H9 (cell line): ENCODE results near the gene DGCR2. TPM values are rescaled to one million over a fixed set of nuclear protein-coding genes. Genes with fewer than 3 reads are reported as not detected.

Experiments
- DNase-seq: peaks from one replicate; pipeline ENCODE4 v3.0.0-alpha.2; 2017
- H2AFZ ChIP-seq: one replicate; pipeline ENCODE4 v1.6.1; 2013; ENCODE audit warnings: mild to moderate bottlenecking, low read length, control low read depth, moderate library complexity
- H2AK5ac ChIP-seq: 2 replicates; pipeline ENCODE4 v1.6.1; 2013; ENCODE audit warnings: low read length, control low read depth, mixed read lengths; ENCODE audit not compliant: insufficient read length
- H2BK120ac ChIP-seq: one replicate; pipeline ENCODE4 v1.6.1; 2013; ENCODE audit warnings: low read depth, mild to moderate bottlenecking, low read length, control low read depth, inconsistent platforms; ENCODE audit not compliant: poor library complexity, severe bottlenecking
- H2BK12ac ChIP-seq: 2 replicates; pipeline ENCODE4 v1.6.1; 2013; ENCODE audit warnings: low read length, control low read depth, mixed read lengths, low read depth; ENCODE audit not compliant: insufficient read length
- H2BK15ac ChIP-seq: 2 replicates; pipeline ENCODE4 v1.6.1; 2013; ENCODE audit warnings: low read depth, low read length, control low read depth
- H2BK20ac ChIP-seq: one replicate; pipeline ENCODE4 v1.6.1; 2013; ENCODE audit warnings: low read depth, mild to moderate bottlenecking, low read length, control low read depth, inconsistent platforms; ENCODE audit not compliant: poor library complexity, severe bottlenecking
- H2BK5ac ChIP-seq: 2 replicates; pipeline ENCODE4 v1.6.1; 2013; ENCODE audit warnings: low read length, control low read depth, mixed read lengths; ENCODE audit not compliant: insufficient read length
- H3K14ac ChIP-seq: 2 replicates; pipeline ENCODE4 v1.6.1; 2013; ENCODE audit warnings: low read length, control low read depth; ENCODE audit not compliant: insufficient read depth
- H3K18ac ChIP-seq: 2 replicates; pipeline ENCODE4 v1.6.1; 2013; ENCODE audit warnings: low read depth, mild to moderate bottlenecking, mixed read lengths, low read length, control low read depth; ENCODE audit not compliant: insufficient read length
- H3K23ac ChIP-seq: 2 replicates; pipeline ENCODE4 v1.6.1; 2013; ENCODE audit warnings: low read length, control low read depth, mixed read lengths, low read depth; ENCODE audit not compliant: insufficient read length
- H3K23me2 ChIP-seq: 2 replicates; pipeline ENCODE4 v1.6.1; 2013; ENCODE audit warnings: low read depth, mild to moderate bottlenecking, mixed read lengths, low read length, control low read depth; ENCODE audit not compliant: insufficient read length, poor library complexity, severe bottlenecking
- H3K27ac ChIP-seq: 2 replicates; pipeline ENCODE4 v1.5.1; 2013; ENCODE audit warnings: low read length, control low read depth, mixed read lengths, low read depth; ENCODE audit not compliant: insufficient read length
- H3K27me3 ChIP-seq: 2 replicates; pipeline ENCODE4 v1.6.1; 2013; ENCODE audit warnings: low read length, control low read depth, inconsistent platforms; ENCODE audit not compliant: insufficient read depth
- H3K4ac ChIP-seq: 2 replicates; pipeline ENCODE4 v1.6.1; 2013; ENCODE audit warnings: low read depth, mild to moderate bottlenecking, control low read depth, inconsistent platforms, low read length, moderate library complexity
- H3K4me1 ChIP-seq: 2 replicates; pipeline ENCODE4 v1.6.1; 2013; ENCODE audit warnings: low read length, control low read depth, inconsistent platforms; ENCODE audit not compliant: insufficient read depth
- H3K4me2 ChIP-seq: 2 replicates; pipeline ENCODE4 v1.6.1; 2013; ENCODE audit warnings: low read length, control low read depth, mixed read lengths; ENCODE audit not compliant: insufficient read length, insufficient read depth
- H3K56ac ChIP-seq: 2 replicates; pipeline ENCODE4 v1.6.1; 2013; ENCODE audit warnings: low read depth, mild to moderate bottlenecking, mixed read lengths, low read length, control low read depth; ENCODE audit not compliant: insufficient read length
- H3K79me1 ChIP-seq: 2 replicates; pipeline ENCODE4 v1.6.1; 2013; ENCODE audit warnings: low read depth, mild to moderate bottlenecking, moderate library complexity, low read length, control low read depth, inconsistent platforms; ENCODE audit not compliant: insufficient read depth, poor library complexity, severe bottlenecking
- H3K79me2 ChIP-seq: 2 replicates; pipeline ENCODE4 v1.6.1; 2013; ENCODE audit warnings: low read length, control low read depth, inconsistent platforms; ENCODE audit not compliant: insufficient read depth
- H3K9ac ChIP-seq: 2 replicates; pipeline ENCODE4 v1.6.1; 2013; ENCODE audit warnings: low read length, control low read depth, mixed read lengths; ENCODE audit not compliant: insufficient read length; ENCODE audit errors: extremely low read depth
- H3K9me3 ChIP-seq: one replicate; pipeline ENCODE4 v1.6.1; 2013; ENCODE audit warnings: low read depth, low read length, inconsistent platforms; ENCODE audit not compliant: control insufficient read depth
- H3T11ph ChIP-seq: one replicate; pipeline ENCODE4 v1.6.1; 2013; ENCODE audit warnings: mild to moderate bottlenecking, low read length, control low read depth, inconsistent platforms
- H4K20me1 ChIP-seq: one replicate; pipeline ENCODE4 v1.6.1; 2013; ENCODE audit not compliant: control insufficient read depth, insufficient read length, insufficient read depth
- H4K5ac ChIP-seq: 2 replicates; pipeline ENCODE4 v1.6.1; 2013; ENCODE audit warnings: low read depth, mild to moderate bottlenecking, mixed read lengths, low read length, control low read depth; ENCODE audit not compliant: insufficient read length
- H4K8ac ChIP-seq: replicated peaks from 2 replicates; pipeline ENCODE4 v1.6.1; 2013; ENCODE audit warnings: low read length, control low read depth, mixed read lengths, low read depth; ENCODE audit not compliant: insufficient read length
- H4K91ac ChIP-seq: 2 replicates; pipeline ENCODE4 v1.6.1; 2013; ENCODE audit warnings: low read depth, mild to moderate bottlenecking, moderate library complexity, mixed read lengths, low read length, control low read depth; ENCODE audit not compliant: insufficient read length
- H3K27ac Mint-ChIP-seq, 3 experiments: 2 replicates in 2 of 3; 3 replicates in 1 of 3; pipeline ENCODE4 v1.8.0; 2020 to 2021; ENCODE audit warnings: mixed read lengths in 3 of 3, mild to moderate bottlenecking in 1 of 3, moderate library complexity in 1 of 3
- H3K27me3 Mint-ChIP-seq: 2 replicates; pipeline ENCODE4 v1.8.0; 2021; ENCODE audit warnings: low read depth, mild to moderate bottlenecking, moderate library complexity, mixed read lengths
- H3K36me3 Mint-ChIP-seq, 3 experiments: 2 replicates in 2 of 3; 3 replicates in 1 of 3; pipeline ENCODE4 v1.8.0; 2020 to 2021; ENCODE audit warnings: low read depth in 3 of 3, mixed read lengths in 3 of 3; ENCODE audit not compliant: insufficient read depth in 1 of 3
- H3K4me1 Mint-ChIP-seq, 2 experiments: 2 replicates each; pipeline ENCODE4 v1.8.0; 2020; ENCODE audit warnings: mixed read lengths in 2 of 2
- H3K4me3 Mint-ChIP-seq, 2 experiments: 2 replicates in 1 of 2; 3 replicates in 1 of 2; pipeline ENCODE4 v1.8.0; 2020 to 2021; ENCODE audit warnings: mild to moderate bottlenecking in 2 of 2, mixed read lengths in 2 of 2, moderate library complexity in 1 of 2
- H3K9me3 Mint-ChIP-seq, 2 experiments: 2 replicates in 1 of 2; 3 replicates in 1 of 2; pipeline ENCODE4 v1.8.0; 2020; ENCODE audit warnings: mild to moderate bottlenecking in 2 of 2, mixed read lengths in 2 of 2, moderate library complexity in 1 of 2
- WGBS: extraction: QIAGEN DNeasy Blood & Tissue Kit; methylation state at CpG from one replicate; pipeline ENCODE4 v1.1.7; 2013; ENCODE audit warnings: missing lambda C conversion rate, low lambda C conversion rate, mixed read lengths; ENCODE audit not compliant: insufficient read length; ENCODE audit errors: extremely low coverage; 5-methylcytosine and 5-hydroxymethylcytosine counted together
- total RNA-seq: library from RNA; stranded (reverse); gene quantifications from 2 replicates; pipeline ENCODE4 v1.2.1, GENCODE V29; 2021
- TF ChIP-seq, protein P1 (sequence below): fragments of 200-600 bp; sonication (generic); conservative IDR thresholded peaks from 3 replicates; pipeline ENCODE4 v1.8.0; 2021; ENCODE audit warnings: antibody characterized with exemption, mild to moderate bottlenecking

DGCR2 gene
- total RNA-seq, 1 experiment from 2014 or later: 47.2 TPM

DNA sequence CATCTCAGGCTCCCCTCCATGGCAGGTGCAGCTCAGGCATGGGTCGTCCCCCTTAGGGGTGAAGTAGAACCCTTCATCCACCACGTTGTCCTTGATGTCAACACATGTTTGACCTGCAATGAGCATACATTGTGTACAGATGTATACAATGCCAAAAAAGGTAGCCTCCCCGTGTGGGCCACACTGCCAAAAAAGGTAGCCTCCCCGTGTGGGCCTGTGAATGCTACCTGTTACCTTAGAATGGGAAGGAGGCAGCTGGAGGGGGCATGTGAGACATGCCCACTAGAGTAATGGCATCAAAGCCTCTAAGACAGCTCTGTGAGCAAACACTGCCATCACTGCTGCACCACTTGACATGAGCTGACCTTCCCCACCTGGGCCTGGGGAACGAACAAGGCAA, 73.7 kb downstream of the DGCR2 start:
- no peak overlapping the region for H3T11ph ChIP-seq
- H3K27ac ChIP-seq: no peak overlapping the region
- H3K4me2 ChIP-seq: no peak overlapping the region
- H4K5ac ChIP-seq: no peak overlapping the region
- no peak overlapping the region for H3K4ac ChIP-seq
- H3K79me2 ChIP-seq: no peaks in the 10 kb centered on the region
- H2BK120ac ChIP-seq: no peak overlapping the region
- no peaks in the 10 kb centered on the region for H4K20me1 ChIP-seq
- H3K27me3 ChIP-seq: no peaks in the 10 kb centered on the region
- H3K14ac ChIP-seq: no peak overlapping the region
- H3K79me1 ChIP-seq: no peaks in the 10 kb centered on the region
- no peak overlapping the region for H3K4me3 Mint-ChIP-seq
- no peaks in the 10 kb centered on the region for H3K4me1 ChIP-seq
- no peak overlapping the region for H3K23ac ChIP-seq
- no peak overlapping the region for H3K9ac ChIP-seq
- no peak for DNase-seq
- H3K18ac ChIP-seq: no peak overlapping the region
- H4K8ac ChIP-seq: no peak overlapping the region
- TF ChIP-seq, protein P1, sequence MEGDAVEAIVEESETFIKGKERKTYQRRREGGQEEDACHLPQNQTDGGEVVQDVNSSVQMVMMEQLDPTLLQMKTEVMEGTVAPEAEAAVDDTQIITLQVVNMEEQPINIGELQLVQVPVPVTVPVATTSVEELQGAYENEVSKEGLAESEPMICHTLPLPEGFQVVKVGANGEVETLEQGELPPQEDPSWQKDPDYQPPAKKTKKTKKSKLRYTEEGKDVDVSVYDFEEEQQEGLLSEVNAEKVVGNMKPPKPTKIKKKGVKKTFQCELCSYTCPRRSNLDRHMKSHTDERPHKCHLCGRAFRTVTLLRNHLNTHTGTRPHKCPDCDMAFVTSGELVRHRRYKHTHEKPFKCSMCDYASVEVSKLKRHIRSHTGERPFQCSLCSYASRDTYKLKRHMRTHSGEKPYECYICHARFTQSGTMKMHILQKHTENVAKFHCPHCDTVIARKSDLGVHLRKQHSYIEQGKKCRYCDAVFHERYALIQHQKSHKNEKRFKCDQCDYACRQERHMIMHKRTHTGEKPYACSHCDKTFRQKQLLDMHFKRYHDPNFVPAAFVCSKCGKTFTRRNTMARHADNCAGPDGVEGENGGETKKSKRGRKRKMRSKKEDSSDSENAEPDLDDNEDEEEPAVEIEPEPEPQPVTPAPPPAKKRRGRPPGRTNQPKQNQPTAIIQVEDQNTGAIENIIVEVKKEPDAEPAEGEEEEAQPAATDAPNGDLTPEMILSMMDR: no peak
- no peaks in the 10 kb centered on the region for H3K27me3 Mint-ChIP-seq
- H3K27ac Mint-ChIP-seq: no peak overlapping the region
- H2BK20ac ChIP-seq: no peak overlapping the region
- no peak overlapping the region for H2AK5ac ChIP-seq
- no peaks in the 10 kb centered on the region for H3K9me3 Mint-ChIP-seq
- H3K36me3 Mint-ChIP-seq: peaks cover 23 to 70% (median 67%) of the 10 kb centered on the region in 3 experiments; a peak in 6 of 7 replicates
- H4K91ac ChIP-seq: no peak overlapping the region
- no peak overlapping the region for H2BK12ac ChIP-seq
- no CpG with 5 or more reads among the region's 5 CpGs for WGBS
- no peak overlapping the region for H2BK15ac ChIP-seq
- no peaks in the 10 kb centered on the region for H3K4me1 Mint-ChIP-seq
- H2BK5ac ChIP-seq: no peak overlapping the region
- H3K56ac ChIP-seq: no peak overlapping the region
- no peaks in the 10 kb centered on the region for H3K9me3 ChIP-seq
- H3K23me2 ChIP-seq: no peaks in the 10 kb centered on the region
- H2AFZ ChIP-seq: no peak overlapping the region
